Eye (tissue), 1 donor: Measurements from ENCODE around the gene GNG11.
"Not testable (repeated sequence)": the region's sequence is repeated elsewhere in the genome, so short reads cannot be mapped to it uniquely, and the experiment has no call there.

ENCODE experiments used
- DNase-seq: peaks from one replicate; pipeline ENCODE4 v3.0.0-alpha.2; 2015

The GNG11 gene

DNA sequence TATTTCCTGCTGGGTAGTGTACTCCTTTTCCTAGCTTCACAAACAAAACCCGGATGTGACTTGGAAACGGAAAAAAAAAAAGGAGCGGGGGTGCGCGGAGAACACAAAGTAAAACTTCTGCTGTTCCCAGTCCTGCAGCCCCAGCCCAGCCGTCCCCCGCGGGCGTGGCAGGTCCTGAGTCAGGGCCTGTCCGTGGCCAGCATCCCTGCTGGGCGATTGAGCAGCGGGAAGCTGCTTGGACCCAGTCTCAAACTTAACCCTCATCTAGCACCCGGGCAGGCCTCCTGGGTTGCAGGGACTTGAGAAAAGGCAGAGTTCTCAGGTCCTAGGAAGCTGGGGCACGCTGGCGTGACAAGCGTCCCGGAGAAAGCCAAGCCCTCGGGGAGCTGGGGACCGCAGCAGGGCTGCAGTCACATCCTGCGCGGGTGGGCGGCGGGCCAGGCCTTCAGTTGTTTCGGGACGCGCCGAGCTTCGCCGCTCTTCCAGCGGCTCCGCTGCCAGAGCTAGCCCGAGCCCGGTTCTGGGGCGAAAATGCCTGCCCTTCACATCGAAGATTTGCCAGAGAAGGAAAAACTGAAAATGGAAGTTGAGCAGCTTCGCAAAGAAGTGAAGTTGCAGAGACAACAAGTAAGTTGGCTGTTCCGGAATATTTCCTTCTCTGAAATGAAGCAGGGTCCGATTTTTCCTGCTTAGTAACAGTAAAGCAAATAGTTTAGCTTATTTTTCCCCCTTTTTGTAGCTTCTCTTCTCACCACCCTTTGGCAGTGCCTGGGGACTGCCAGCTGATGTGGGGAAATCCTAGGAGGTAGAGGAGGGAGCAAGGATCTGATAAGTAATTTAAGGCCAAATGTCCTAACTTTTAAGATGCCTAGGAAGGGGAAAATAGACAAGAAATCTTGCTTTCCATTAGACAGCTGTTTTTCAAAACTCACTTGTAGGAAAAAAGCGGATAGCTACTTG lies at the start of gene GNG11:
Gene GNG11, plus strand, starts transcription at position 129 of the 960 bp plus-strand sequence. Its CDS starts 403 bp downstream, at position 532.
- DNase-seq, result peak; percentile 88

- no peak for DNase-seq
These were observed 47.4 kb upstream of the GNG11 start for GRCh38 chr7:93873998-93874574.

DNA sequence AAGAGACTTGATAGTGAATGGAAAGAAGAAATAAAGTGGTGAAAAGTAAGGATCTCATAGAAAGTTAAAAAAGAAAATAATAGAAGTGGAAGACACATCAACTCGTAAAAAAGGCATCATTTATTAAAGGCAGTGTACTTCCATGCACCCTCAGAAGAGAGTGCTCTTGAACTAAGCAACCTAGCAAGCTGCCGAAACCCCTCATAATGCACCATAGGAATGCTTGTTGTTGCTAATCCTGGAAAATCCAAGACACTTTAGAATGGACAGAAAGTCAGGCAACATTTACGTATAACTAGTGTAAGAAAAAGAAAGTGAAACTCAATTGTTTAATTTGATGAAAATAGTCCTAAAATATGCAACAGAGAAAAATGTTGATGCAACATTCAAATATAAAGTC lies 43.8 kb upstream of the GNG11 start:
- no peak for DNase-seq

GRCh38 chr7:93879356-93879755 lies 42.2 kb upstream of the GNG11 start:
- no peak for DNase-seq

DNA sequence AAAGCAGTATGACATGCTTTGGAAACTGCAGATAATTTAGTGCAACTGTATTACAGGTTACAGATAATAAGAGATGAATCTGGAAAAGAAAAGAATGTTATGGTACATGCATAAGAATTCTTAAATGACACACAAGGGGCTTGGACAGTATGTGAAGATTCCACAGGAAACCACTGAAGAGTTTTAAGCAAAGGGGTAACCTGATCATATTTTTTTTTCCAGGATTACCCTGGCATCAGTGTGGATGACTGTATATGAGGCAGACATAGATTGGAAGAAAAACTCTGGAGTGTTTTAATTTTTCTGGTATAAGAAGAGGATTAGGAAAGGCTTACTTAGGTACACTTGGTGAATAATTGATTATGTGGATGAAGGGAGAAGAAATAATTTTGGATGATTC lies 39.1 kb upstream of the GNG11 start:
- DNase-seq, result no peak

DNA sequence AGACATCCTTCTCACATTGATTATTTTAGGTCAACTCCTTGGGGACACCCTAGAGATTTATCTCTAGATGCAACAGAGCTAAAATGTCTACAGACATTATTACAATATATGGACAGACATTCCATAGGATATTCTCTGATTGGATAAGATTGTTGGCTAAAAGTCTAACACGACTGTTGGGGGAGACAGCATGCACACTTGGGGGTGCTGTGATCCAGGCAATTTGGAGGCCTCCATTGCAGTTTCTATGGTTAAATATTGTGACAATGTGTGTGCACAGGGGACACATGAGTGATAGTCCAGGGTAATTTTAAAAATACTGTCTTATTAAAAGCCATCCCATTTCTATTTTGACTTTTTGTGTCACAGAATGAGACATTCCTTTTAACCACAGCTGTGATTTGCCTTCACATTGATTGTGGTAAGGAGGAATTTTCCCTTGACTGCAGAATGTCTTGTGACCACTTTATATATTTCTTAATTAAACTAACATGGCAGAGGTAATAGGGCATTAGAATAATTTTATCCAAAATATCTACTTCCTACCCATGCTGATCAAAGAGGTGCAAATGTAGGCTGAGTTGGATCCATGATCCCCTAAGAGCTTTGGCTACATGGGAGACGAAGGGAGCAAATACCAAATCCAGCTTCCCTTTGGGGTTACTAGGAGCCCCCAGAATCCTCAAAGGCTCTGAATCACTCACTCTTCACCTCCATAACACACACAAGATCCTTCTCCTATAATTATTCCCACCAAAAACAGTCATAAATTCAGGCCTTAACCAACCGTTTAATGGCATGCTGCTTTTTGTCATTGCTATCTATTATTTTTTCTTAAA lies 38.2 kb upstream of the GNG11 start:
- DNase-seq, result no peak

DNA sequence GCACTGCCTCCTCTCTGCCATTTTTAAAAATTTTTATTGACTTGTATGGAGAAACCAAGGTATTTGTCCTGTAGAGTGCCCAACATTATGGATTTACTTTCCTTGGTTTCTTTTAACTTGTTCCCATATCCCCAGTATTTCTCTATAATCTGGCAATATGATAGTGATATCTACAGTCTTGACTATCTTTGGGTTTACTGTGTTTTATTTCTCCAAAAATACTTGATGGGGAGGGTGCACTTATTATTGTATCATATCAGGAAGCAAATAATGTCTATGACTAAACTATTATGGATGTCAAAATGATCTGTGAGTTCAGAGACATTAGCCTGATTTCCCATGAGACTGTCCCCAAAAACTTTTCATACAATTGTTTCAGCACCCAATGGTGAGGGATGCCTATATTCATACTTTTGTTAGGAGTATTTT lies 37.6 kb upstream of the GNG11 start:
- no peak for DNase-seq

- no peak for DNase-seq
These were observed 37.0 kb upstream of the GNG11 start for GRCh38 chr7:93884541-93884940.

DNA sequence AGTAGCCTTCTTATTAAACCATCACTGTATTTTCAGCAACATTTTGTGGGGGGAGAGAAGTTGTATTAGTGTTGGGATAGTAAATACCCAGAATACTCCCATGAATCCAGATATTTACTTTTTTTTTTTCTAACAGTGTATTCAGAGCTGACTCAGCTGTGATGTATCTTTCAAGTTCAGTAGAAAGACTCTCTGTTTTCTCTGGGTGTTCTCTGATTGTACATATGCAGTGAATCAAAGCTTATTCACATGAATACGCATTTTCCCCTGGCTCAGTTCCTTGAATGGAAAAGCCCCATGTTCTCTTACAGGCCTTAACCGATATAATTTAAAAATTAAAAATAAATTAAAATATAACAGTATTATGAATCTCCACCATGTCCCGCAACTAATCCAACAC lies 32.3 kb upstream of the GNG11 start:
- DNase-seq, result no peak

DNA sequence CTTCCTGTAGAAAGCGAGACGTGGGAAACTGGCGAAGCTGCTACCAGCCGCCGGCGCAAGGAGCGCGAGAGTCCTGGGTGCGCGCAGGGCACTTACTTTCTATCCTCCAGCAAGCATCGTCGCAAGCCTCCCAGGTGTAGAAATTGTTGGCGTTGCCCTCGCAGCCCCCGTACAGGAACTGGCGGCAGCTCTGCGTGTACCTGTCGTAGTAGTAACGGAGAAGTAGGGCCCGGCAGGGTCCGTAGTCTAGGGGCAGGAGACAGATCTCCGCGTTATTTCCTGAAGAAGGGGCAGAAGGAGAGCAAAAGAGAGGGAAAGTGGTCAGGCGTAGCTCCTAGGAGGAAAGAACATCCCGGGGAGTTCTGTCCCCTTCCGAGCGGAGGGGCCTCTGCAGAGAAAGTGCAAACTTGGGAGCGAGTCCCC lies 31.5 kb upstream of the GNG11 start:
- DNase-seq, result peak; percentile 66

GRCh38 chr7:93890464-93891068 lies 31.0 kb upstream of the GNG11 start, which contains the start of gene TFPI2:
TSS of gene TFPI2 (minus strand) at chr7:93890753. CDS start at chr7:93890678, 75 bp downstream.
- peak; percentile 72 for DNase-seq

- no peak for DNase-seq
These were observed 27.1 kb upstream of the GNG11 start for GRCh38 chr7:93894426-93894825.

DNA sequence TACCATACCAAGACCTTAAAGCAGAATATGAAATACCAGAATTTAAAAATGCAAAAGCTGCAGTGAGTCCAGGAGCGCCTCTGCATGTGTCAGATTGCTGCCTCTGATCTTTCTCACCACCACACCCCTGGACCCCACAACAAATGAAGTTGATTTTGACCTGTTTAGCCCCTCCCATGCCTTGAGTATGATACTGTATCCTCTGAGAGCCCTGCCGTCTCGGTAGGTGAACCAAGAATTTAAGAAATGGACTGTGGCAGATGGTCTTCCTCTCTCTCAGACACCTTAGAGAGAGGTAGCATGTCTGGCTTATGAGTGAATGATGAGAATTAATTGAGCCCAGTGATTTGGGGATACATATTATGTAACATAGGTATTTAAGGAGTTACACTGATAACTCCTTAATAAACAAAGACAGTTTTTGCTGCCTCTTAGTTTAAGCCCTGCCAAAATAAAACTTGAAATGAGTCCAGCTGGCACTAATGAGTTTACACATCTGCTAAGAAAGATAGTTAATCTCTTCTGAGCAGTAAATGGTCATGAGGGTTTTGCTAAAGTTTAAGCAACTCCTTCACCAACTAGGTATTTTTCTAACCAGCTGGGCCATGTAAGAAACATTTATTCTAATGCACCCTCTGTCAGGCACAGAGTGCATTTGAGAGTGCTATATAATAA lies 26.4 kb upstream of the GNG11 start:
- no peak for DNase-seq

- no peak for DNase-seq
These were observed 25.5 kb upstream of the GNG11 start for GRCh38 chr7:93895859-93896600.

- no peak for DNase-seq
These were observed 23.9 kb upstream of the GNG11 start for GRCh38 chr7:93897680-93898079.

DNA sequence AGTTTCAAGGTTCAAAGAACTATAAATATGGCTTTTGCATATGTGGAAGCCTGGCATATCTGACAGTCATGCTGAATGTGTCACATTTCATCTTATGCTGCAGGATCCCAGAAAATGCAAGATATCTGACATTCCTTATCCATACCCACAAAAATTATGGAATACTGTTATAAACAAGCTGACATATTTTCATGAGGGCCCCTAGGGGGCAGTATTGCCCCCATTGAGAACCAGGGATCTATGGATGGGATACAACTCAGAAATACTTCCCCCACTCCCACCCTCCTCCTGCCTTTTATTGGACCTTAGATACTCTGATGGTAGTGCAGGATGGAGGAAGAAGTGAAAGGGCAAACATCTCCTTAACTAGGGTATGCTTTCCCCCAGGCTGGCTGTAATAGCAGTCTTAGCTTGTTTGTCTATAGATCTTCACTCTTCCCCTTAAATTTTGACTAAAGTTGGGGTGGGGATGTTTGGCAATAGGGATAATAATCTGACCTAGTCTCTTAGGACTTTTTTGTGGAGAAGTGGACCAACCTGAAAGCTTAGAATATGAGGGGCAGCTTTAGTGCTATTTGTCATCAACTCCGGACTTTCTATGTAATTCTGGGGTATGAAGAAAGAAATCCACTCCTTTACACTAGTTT lies 18.6 kb upstream of the GNG11 start:
- peak; percentile 57 for DNase-seq

DNA sequence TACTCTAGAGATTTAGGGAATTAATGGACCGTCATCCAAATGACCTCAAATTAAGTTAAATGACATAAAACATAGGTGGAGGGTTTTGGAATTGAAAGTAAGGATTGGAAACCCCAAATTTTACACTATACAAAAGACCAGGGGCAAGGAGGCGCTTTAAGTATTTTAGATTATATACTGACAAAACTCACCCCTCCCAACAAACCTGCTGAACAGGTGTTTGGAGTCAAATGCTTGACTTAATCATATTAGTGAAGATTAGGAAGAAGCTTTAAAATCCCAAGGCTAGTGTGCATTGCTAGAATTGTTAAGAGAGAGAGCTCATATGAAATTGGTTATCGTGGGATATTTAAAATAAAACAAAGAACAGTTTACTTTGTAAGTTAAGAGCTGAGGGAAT lies 15.3 kb upstream of the GNG11 start, which contains the start of gene GNGT1:
Gene GNGT1, plus strand, starts transcription at position 301 of the 400 bp plus-strand sequence. CDS start 180 bp downstream, outside the sequence.
- no peak for DNase-seq

DNA sequence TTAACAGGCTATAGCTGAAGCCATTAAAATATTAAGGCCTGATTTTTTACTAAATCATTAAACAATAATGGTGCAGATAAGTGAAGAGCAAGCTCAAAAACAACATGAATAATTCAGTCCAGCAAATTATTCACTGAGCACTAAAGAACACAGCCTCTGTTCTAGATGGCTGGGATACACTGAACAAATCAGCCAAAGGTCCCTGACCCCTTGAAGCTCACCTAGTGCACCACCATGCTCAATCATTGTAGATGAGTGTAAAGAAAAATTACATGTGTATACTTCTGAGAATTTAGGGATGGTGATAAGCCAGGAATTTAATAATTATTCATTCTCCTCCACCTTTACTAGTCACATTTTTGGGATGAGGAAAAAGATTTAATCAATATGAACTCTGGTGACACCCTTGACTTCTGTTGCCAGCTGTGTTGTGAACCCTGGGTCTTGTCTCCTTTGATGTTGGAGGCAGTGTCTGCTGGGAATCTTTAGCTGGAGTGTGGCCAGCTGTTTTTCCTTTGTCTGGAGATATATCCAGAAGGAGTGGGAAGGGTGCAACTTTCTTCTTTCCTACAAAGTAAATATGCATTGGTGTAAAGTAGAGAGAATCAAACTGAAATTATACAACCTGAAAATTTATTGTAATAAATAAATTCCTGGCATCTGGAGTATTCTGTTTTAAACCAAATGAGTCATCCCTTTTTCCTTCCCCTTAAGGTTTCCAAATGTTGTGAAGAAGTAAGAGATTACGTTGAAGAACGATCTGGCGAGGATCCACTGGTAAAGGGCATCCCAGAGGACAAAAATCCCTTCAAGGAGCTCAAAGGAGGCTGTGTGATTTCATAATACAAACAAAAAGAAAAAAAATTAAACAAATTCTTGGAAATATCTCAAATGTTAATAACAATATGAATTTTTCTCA lies 11.2 kb upstream of the GNG11 start:
- no peak for DNase-seq

DNA sequence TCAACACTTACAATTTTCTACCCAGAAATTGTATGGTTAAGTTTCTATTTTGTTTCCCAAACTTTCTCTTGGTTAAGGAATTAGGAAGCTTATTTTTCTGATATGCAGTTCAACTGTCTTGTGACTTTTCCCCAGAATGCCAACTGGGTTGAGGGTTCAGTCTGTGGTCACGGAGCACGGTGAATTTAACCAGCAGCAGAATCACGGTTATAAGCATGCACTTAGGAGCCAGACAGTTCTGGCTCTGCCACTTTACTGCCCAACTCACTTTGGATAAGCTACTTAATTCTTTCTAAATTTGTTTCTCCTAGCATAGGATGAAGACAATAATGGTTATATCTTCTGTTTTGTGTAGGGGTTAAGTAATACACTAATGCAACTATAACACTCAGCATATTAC lies 10.3 kb upstream of the GNG11 start:
- DNase-seq, result not testable (repeated sequence)
